Epithelial cell of proximal tubule (primary cell): ENCODE results near the gene GINS1. TPM values are rescaled to one million over a fixed set of nuclear protein-coding genes. Genes with fewer than 3 reads are reported as not detected.

Experiments used
- DNase-seq: peaks from one replicate; pipeline ENCODE4 v3.0.0-alpha.2; 2011; ENCODE audit warnings: low read depth
- H3K4me3 ChIP-seq: 2 replicates; pipeline ENCODE4 v1.5.1; 2011; ENCODE audit warnings: low read depth, mild to moderate bottlenecking, low read length
- total RNA-seq: library from RNA; depleted of rRNA; stranded (reverse); fragments of >200 nt; gene quantifications from 2 replicates; pipeline ENCODE4 v1.2.3, GENCODE V29; 2015
- TF ChIP-seq, protein P1 (sequence below): conservative IDR thresholded peaks from 2 replicates; pipeline ENCODE4 v1.5.1; 2012; ENCODE audit warnings: low read depth, mild to moderate bottlenecking, low read length

GINS1 gene
- total RNA-seq, 1 donor from 2014 or later = 34.9 TPM

DNA sequence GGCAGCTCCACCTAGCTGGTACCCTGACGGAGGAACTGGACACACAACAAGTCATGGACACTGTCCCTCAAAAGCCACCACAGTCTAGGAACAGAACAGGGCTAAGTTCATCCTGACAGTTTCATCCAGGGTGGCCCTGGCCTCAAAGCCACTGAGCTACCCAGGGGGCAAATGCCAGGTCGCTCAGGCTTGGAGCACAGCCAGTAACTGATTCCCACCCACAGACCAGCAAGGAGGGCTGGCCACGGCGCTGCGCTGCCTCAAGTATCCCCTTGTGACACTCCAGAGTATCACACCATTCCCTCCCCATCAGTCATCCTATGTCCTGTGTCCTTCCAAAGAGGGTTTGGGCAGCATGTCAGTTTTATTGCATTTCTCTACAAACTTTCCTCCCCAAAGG, 72.2 kb downstream of the GINS1 start:
- TF ChIP-seq, protein P1, sequence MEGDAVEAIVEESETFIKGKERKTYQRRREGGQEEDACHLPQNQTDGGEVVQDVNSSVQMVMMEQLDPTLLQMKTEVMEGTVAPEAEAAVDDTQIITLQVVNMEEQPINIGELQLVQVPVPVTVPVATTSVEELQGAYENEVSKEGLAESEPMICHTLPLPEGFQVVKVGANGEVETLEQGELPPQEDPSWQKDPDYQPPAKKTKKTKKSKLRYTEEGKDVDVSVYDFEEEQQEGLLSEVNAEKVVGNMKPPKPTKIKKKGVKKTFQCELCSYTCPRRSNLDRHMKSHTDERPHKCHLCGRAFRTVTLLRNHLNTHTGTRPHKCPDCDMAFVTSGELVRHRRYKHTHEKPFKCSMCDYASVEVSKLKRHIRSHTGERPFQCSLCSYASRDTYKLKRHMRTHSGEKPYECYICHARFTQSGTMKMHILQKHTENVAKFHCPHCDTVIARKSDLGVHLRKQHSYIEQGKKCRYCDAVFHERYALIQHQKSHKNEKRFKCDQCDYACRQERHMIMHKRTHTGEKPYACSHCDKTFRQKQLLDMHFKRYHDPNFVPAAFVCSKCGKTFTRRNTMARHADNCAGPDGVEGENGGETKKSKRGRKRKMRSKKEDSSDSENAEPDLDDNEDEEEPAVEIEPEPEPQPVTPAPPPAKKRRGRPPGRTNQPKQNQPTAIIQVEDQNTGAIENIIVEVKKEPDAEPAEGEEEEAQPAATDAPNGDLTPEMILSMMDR = no peak
- no peak for DNase-seq
- H3K4me3 ChIP-seq = no peak overlapping the region

DNA sequence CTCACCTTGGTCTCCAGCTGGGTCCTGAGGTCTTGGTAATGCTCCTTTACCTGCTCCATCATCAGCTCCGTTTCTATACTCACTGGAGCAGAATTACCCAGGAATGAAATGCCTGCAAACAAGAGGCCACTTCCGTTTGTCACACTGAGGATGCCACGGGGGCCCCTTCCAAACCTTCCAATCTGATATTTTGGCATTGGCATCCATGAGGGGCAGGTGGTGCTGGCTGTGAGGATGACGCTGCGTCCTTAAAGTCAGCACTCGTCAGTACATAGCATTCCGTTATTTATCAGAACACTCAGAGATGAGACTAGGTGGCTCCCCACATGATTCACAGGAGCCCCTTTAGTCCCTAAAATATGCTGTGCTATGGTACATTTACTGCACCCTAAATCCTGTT, 72.7 kb downstream of the GINS1 start:
- H3K4me3 ChIP-seq = no peak overlapping the region
- TF ChIP-seq, protein P1 = no peak
- no peak for DNase-seq

DNA sequence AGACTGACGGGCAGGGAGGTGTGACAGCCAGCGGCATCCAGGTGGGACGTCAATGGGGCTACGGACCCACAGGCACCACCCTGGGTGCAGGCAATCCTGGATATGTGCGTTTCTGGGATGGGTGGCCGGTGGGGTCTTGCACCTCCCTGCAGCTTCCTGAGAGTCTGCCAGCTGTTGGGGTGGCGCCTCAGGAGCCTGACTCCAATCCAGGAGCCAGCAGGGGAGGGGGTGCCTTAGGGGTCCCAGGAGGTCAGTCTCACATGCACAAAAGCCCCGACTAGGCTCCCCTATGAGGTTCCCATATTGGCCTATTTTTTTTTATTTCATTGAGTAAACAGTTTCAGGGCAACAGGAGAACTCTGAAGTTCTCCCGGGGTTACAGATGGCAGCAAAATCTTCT, 73.3 kb downstream of the GINS1 start:
- TF ChIP-seq, protein P1 = no peak
- H3K4me3 ChIP-seq = no peak overlapping the region
- DNase-seq = no peak

DNA sequence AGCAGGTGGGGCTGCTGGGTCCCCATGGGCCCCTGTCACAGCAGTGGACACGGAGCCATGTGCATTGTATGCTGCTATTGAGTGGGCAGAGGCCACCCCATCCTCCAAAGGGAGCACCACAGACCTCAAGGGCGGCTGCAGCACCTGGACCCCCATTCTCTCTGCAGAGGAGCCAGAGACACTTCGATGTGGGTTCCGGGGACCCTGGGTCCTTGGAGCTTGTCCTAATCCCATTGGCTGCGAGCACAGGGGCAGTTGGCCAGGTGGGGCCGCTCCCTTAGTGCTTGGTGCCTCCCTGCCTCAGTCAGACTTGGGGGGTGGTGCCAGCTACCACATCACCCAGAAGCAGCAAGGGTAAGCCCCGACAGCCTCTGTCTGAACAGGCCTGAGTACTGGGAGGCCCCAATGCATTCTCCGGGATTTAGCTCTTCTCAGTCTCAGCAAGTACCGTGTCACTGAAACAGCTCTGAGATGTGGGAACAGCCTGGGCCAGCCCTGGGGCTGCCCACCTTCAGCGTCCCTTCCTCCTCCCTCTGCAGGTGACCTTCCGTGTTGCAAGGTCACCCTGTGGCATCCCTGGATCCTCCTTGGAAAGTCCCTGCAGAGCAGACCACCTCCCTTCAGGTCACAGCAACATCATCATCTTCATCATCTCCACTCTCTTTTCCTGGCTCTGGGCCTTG, 73.9 kb downstream of the GINS1 start:
- no peak overlapping the region for H3K4me3 ChIP-seq
- no peak for DNase-seq
- TF ChIP-seq, protein P1 = peak; percentile 15

DNA sequence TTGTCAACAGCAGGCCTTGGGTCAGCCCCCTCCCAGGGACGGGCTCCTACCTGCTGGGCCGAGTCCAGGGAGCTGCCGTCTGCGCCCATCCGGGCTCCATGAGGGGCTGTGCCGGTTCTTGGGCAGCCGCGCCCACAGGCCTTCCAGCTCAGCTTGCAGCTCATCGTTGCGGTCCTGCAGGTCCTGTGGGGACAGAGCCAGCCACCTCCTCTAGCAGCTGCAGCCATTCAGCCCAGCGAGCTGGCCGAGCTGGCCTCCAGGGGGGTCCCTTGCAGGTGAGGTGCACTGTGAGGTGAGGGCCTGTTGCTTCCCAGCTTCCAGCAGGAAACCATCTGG, 74.4 kb downstream of the GINS1 start:
- no peak overlapping the region for H3K4me3 ChIP-seq
- no peak for DNase-seq
- TF ChIP-seq, protein P1 = no peak

DNA sequence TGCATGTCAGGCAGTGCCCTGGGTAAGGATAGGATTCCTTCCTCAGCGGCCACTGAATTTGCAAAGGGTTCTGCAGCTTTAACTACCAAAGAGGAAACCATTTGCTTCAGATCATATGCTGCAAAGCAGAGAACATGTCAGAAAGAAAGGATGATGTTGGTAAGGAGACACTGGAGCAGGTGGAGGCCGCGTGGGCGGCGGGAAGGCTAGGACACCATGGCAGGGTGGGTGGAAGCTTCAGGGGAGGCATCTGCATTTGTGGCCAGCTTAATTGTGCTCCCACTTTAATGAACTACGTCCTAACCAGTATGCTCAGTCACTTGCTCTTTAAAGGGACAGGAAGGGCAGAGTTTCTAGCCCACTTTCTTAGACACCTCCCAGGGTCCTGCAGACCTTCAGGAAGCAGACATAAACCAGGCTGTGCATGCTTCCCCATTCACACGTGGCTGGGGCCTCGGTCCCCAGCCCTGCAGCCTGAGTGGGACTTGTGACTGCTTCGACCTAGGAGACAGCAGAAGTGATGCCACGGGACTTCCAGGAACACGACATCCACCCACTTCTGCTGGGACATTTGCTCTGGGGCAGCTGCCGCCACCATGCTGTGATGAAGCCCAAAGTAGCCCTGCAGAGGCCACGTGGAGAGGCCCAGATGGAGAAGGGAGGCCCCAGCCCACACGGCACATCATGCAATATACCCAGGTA, 76.1 kb downstream of the GINS1 start:
- no peak overlapping the region for H3K4me3 ChIP-seq
- TF ChIP-seq, protein P1 = no peak
- DNase-seq = no peak
